GM18867 (cell line): ENCODE results near the gene SGPL1.
"Not testable (repeated sequence)": the region's sequence is repeated elsewhere in the genome, so short reads cannot be mapped to it uniquely, and the experiment has no call there.

Experiments used
- ATAC-seq: cut with Tn5 transposase; IDR thresholded peaks from one replicate; pipeline ENCODE4 v1.9.1; 2021; ENCODE audit warnings: mild to moderate bottlenecking, moderate library complexity; ENCODE audit not compliant: unreplicated experiment

SGPL1 gene

DNA sequence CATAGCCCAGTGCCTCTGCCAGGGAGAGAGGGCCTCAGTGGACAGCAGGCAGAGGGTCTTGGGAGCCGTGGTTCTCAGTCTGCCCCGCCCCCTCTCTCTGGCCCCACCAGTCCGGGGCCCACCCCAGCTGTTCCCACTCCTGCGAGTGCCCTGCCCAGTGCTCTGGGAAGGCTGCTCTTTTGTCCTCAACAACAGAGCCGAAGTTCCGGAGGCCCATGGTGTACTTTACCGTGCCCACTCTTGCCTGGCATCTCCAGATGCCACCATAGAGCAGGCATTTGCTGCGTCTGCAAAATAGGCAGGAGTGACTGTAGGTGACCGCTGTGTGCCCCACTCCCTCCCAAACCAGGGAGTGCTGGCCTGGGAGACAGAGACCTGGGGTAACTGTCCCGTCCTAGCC lies 101.9 kb downstream of the SGPL1 start:
- no peak for ATAC-seq

DNA sequence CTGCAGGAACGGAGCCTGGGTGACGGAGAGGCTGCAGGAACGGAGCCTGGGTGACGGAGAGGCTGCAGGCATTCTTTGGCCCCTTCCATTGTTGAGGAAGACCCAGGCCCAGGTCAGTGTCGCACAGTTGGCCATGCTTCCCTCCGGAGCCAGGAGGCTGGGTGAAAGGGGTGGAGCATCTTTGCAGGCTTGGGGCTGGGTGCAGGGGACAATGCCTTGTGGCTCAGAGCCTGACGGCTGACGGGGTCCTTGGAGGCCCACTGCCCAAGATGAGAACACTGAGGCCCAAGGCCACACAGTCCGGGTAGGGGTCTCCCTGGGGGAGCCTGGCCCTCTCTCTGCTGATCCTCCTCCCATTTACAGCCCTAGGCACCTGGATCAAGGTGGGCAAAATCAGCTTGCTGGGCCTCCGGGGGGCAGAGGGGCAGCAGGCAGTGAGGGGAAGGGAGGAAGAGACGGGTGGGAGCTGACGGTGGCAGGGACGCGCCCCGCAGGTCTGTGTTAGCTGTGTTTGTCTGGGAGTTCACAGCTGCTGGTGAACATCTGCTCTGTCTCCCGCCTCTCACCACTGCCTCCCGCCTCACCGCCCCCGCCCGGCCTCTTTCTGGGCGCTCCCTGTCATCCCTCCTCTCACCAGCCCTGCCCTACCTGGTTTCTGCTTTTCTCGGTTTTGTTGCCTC lies 103.2 kb downstream of the SGPL1 start:
- no peak for ATAC-seq

DNA sequence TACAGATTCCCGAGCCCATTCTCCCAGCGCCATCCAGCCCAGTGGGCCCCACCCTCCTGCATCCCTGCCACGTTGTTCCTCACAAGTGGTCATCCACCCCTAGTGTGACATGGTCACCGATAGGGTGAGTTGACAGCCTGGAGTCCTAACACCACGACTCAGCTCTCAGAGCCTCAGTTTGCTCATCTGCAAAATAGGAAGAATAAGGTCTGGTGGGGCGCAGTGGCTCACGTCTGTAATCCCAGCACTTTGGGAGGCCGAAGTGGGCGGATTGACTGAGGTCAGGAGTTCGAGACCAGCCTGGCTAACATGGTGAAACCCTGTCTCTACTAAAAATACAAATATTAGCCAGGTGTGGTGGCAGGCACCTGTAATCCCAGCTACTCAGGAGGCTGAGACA lies 104.2 kb downstream of the SGPL1 start:
- ATAC-seq = not testable (repeated sequence)

DNA sequence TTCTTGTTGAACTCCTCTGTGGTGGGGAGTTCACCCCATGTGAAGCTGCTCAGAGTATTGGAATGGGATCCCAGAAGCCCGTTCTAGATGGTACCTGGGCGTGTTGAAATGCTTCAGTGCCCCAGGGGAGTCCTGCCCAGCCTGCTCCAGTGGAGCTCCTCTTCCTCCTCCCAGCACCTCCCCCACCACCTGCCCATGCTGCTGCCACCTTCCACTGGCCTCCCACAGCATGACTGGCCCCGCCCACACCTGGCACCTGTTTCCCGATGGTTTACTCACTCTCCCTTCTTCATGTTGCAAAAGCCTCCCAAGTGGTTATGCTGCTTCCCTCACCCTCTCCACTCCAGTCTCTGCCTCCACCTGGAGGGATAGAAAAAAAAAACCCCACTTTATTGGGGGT lies 104.8 kb downstream of the SGPL1 start:
- no peak for ATAC-seq

DNA sequence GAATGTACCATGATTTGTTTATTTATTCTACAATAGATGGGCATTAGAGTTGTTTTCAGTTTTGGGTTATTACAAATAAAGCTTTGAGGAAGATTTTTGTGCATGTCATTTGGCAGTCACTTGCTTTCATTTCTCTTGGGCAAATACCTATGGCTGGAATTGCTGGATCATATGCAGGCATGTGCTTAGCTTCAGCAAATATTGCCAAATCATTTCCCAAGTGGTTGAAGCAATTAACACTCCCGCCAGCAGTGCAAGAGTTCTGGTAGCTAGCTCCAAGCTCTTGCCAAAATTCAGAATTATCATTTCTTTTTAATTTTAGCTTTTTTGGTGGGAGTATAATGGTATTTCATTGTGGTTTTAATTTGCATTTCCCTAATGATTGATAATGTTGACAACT lies 105.5 kb downstream of the SGPL1 start:
- ATAC-seq = no peak

DNA sequence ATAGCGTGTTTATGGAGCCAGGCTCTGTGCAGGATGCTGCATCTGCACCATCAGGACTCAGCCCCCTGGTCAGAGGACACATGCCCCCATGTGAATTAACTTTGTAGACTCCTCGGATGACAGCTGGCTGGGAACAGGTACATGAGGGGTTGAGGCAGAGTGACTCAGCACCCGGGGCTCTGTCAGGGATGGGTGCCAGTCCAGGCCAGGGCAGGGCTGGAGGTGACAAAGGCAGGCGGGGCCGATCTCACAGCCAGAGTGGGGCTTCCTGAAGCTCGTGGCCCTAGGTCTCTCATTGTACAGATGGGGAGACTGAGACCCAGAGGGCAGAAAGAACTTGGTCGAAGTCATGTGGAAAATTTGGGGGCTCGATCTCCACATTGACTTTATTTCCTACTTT lies 107.9 kb downstream of the SGPL1 start:
- ATAC-seq = no peak

DNA sequence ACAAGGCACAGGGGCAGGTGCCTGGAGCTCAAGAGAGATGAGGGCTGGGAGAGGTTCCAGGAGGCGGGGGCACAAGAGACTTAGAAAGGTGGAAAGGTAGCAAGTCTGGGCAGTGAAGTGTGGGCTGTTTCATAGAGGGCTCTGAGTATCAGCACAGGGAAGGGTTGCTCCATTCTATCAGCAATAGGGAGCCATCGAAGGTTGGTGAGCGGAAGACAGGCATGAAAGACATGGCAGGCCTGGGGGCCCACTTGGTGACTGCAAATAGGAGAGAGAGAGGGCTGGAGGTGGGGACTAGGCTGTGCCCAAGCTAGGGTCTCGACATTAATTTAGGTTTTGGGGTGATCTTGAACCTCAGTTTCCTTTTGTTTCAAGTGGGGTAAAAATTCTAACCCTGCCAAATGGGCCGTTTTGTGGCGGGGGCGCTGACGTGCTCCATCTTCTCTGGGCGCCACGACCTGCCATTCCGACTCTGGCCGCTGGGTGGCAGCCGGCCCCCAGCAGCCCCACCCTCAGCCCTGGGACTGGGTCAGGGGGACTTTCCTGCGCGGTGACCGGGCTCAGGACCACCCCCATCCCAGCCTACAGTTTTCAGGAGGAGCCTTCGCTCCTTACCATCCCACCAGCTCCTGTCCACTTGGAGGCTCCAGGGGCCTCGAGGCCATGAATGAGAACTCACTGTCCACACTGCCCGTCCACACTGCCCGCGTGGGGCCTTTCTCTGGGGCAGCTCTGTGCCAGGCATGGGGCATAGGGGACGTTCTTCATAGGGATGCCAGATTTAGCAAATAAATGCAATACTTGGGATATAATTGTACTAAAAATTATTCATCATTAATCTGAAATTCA lies 109.9 kb downstream of the SGPL1 start:
- ATAC-seq = no peak

DNA sequence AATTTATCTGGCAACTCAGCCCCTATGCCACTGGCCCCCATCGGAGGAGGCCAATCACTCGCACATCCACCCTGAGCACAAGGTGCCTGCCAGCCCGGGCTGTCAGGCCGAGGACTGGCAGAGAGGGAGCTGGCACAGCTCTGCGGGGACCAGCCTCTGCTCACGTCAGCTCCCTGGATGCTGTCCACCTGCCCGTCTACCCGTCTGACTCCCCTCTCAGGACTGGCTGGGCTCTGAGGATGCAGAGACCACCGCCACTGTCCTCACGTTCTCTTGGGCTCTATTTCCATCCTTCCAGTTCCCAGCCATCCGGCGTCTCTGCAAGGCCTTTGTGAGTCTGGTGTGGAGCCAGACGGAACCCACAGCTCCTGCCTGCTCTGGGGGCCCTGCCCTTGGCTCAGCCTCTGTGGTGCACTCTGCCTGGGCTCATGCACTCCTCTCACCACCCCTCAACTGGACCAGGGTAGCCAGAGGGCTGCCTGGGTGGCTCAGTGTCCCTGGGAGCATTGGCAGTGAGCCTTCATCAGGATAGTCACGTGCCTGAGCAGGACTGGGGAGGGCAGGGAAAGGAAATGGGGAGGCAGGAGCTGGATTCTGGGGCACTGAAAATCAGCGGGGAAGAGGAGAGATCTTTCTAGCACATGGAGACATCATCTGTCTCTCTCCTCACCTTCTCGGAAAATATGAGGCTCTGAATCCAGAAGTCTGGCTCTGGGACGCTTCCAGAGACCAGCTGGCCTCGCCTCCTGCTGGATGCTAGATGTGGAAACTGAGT lies 110.7 kb downstream of the SGPL1 start:
- no peak for ATAC-seq

DNA sequence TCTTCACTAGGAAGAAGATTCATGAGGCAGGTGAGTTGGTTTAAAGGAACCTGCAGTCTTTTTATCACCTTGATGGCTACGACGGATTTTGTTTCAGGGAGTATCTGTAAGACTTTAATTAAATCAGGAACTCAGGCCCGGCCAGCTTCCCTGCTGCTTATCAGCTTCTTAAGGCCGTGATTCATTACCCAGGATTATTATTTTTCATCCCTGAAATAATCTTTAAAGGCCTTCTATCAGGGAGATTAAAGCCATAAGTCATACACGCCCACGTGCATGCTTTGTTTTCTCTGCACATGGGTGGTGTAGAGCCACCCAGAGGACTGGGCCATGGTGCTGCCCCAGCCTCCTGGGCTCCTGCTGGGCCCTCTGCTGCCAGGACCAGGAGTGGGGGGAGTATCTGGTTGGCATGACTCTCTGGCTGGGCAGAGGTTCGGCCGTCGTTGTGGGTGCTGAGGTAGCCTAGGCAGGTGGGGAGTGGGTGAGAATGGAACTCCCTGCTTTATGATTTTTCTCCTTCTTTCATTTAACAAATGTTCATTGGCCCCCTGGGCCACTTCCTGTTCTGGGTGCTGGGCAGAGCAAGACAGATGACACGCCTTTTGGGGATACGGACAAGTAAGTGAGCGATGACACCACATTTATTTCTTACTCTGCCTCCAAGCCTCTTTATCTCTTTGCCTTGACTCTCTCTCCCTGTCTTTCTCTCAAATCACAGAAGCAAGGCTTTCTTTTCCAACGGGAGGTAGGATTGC lies 111.6 kb downstream of the SGPL1 start:
- ATAC-seq = no peak

DNA sequence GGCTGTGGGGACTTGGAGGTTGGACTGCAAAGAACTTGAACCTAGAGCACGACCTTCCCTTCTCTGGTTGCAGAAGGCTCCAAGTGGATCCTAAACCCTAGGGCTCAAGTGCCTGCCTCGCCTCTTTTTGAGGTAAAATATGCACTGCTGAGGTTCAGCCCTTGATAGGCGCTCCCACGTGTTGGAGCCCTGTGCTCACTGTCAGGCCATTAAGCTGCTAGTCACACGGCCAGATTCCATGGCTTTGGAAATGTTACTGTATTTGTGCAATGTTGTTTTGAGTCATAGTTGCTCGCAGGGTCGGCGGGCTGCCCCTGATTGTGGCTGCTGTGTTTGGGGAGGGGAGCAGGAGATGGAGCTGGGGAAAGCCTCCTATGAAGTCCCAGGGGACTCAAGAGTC lies 112.4 kb downstream of the SGPL1 start:
- ATAC-seq = no peak

DNA sequence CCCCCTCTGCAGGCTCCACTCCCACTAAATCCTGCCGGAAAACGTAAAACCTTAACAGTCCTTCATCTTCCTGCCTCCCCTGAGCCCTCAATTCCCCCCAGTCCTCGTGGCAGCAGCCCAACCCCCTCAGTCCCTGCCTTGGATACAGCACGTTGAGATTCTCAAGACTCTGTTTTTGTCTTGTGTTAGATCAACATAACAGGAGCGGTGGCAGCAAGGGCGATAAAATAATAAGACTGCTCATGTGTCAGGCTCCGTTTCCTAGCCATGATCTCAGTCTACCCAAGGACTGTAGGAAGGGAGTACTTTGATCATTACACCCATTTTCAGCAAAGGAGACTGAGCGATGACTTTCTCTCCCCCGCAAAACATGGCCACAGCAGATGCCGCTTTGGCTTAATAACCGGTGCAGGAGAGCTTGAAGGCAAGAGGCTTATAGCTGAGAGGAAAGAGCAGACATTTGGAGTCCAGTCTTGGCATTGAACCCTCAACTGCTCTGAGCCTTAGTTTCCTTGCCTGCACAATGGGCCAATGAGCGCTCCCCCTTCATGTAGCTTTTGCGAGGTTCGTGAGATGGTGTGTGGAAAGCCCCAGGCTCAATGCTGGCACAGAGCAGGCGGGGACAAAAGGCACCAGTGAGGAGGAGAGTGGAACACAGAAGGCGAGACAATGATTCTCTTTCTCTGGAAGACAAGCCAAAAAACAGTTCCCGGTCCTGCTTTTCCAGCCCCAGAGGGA lies 114.7 kb downstream of the SGPL1 start:
- ATAC-seq = no peak
